ENCODE results near the gene ANKRD12.

DNA sequence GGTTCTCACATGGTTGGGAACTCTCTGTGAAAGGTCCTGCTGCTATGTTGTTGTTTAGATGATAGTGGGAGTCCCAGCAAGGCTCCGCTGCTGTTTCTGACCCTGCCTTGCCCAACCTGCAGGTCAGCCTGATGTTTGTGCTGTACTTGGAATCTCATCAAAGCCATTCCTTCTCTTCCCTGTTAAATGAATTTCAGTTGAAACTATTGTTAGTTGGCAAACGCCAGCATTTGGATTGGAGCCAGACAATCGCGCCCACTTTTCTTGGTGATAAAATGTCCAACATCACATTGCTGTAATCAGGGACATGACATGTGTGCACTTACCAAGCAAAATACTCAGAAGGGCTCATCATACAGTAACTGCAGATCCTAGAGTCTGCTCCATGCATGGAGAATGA, 185.2 kb downstream of the ANKRD12 start:
- TF ChIP-seq, protein P1, sequence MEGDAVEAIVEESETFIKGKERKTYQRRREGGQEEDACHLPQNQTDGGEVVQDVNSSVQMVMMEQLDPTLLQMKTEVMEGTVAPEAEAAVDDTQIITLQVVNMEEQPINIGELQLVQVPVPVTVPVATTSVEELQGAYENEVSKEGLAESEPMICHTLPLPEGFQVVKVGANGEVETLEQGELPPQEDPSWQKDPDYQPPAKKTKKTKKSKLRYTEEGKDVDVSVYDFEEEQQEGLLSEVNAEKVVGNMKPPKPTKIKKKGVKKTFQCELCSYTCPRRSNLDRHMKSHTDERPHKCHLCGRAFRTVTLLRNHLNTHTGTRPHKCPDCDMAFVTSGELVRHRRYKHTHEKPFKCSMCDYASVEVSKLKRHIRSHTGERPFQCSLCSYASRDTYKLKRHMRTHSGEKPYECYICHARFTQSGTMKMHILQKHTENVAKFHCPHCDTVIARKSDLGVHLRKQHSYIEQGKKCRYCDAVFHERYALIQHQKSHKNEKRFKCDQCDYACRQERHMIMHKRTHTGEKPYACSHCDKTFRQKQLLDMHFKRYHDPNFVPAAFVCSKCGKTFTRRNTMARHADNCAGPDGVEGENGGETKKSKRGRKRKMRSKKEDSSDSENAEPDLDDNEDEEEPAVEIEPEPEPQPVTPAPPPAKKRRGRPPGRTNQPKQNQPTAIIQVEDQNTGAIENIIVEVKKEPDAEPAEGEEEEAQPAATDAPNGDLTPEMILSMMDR (conservative IDR thresholded peaks at IDR 0.05; ENCODE audit: low read depth, low read length), result no peak
- TF ChIP-seq MAFK (IDR thresholded peaks at IDR 0.05; ENCODE audit: low read depth, low read length), result no peak
- no peak for TF ChIP-seq RFX5 (IDR thresholded peaks at IDR 0.05; ENCODE audit: low read depth, low read length)
- no peak for TF ChIP-seq POLR2A (IDR thresholded peaks at IDR 0.05; ENCODE audit: low read depth, low read length)
- no peak for TF ChIP-seq CEBPB (IDR thresholded peaks at IDR 0.05; ENCODE audit: low read depth, low read length)
- TF ChIP-seq, protein P2, sequence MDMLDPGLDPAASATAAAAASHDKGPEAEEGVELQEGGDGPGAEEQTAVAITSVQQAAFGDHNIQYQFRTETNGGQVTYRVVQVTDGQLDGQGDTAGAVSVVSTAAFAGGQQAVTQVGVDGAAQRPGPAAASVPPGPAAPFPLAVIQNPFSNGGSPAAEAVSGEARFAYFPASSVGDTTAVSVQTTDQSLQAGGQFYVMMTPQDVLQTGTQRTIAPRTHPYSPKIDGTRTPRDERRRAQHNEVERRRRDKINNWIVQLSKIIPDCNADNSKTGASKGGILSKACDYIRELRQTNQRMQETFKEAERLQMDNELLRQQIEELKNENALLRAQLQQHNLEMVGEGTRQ (IDR thresholded peaks at IDR 0.05; ENCODE audit: low read depth, low read length), result no peak
- no peak for TF ChIP-seq CHD1 (IDR thresholded peaks at IDR 0.05; ENCODE audit: low read depth, low read length)
- TF ChIP-seq, protein P3, sequence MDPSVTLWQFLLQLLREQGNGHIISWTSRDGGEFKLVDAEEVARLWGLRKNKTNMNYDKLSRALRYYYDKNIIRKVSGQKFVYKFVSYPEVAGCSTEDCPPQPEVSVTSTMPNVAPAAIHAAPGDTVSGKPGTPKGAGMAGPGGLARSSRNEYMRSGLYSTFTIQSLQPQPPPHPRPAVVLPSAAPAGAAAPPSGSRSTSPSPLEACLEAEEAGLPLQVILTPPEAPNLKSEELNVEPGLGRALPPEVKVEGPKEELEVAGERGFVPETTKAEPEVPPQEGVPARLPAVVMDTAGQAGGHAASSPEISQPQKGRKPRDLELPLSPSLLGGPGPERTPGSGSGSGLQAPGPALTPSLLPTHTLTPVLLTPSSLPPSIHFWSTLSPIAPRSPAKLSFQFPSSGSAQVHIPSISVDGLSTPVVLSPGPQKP (IDR thresholded peaks at IDR 0.05; ENCODE audit: borderline replicate concordance, low read depth, low read length), result no peak
- TF ChIP-seq BHLHE40 (IDR thresholded peaks at IDR 0.05; ENCODE audit: low read depth, low read length), result no peak
- no peak for TF ChIP-seq FOS (IDR thresholded peaks at IDR 0.05; ENCODE audit: low read depth, low read length)
- TF ChIP-seq NFE2L2 (IDR thresholded peaks at IDR 0.05; ENCODE audit: low read depth, low read length), result no peak
- no peak for TF ChIP-seq MXI1 (IDR thresholded peaks at IDR 0.05; ENCODE audit: borderline replicate concordance, low read depth, low read length)
- TF ChIP-seq RAD21 (IDR thresholded peaks at IDR 0.05; ENCODE audit: low read length), result no peak
